GM18870 (cell line): ENCODE measurements around the gene WNT5B.

Experiments used
- ATAC-seq: cut with Tn5 transposase; IDR thresholded peaks from one replicate; pipeline ENCODE4 v1.9.1; 2021; ENCODE audit warnings: moderate library complexity; ENCODE audit not compliant: unreplicated experiment

Gene WNT5B

GRCh38 chr12:1622406-1622805 is 6.6 kb upstream of the WNT5B start:
- no peak for ATAC-seq

- ATAC-seq = no peak
Measured at GRCh38 chr12:1629338-1630132, 504 bp downstream of the WNT5B start.

GRCh38 chr12:1630133-1630826 is 1.2 kb downstream of the WNT5B start:
- no peak for ATAC-seq

- ATAC-seq = no peak
Measured at GRCh38 chr12:1630827-1631591, 2.0 kb downstream of the WNT5B start.

GRCh38 chr12:1632702-1633101 is 3.7 kb downstream of the WNT5B start:
- no peak for ATAC-seq

GRCh38 chr12:1633459-1633858 is 4.4 kb downstream of the WNT5B start:
- ATAC-seq = no peak

GRCh38 chr12:1634149-1634548 is 5.1 kb downstream of the WNT5B start:
- no peak for ATAC-seq

- no peak for ATAC-seq
Measured at GRCh38 chr12:1634590-1635191, 5.7 kb downstream of the WNT5B start.

GRCh38 chr12:1635301-1636095 is 6.5 kb downstream of the WNT5B start:
- ATAC-seq = no peak

- no peak for ATAC-seq
Measured at GRCh38 chr12:1638203-1638602, 9.2 kb downstream of the WNT5B start.

GRCh38 chr12:1639538-1639937 is 10.5 kb downstream of the WNT5B start:
- ATAC-seq = no peak

GRCh38 chr12:1640328-1641234 is 11.6 kb downstream of the WNT5B start:
- ATAC-seq = no peak

- no peak for ATAC-seq
Measured at GRCh38 chr12:1642513-1642912, 13.5 kb downstream of the WNT5B start.

- no peak for ATAC-seq
Measured at GRCh38 chr12:1643043-1643442, 14.0 kb downstream of the WNT5B start.

GRCh38 chr12:1643905-1644533 is 15.0 kb downstream of the WNT5B start:
- ATAC-seq = no peak

GRCh38 chr12:1644534-1645438 is 15.8 kb downstream of the WNT5B start:
- no peak for ATAC-seq

- no peak for ATAC-seq
Measured at GRCh38 chr12:1645819-1646218, 16.8 kb downstream of the WNT5B start.
